Nephron (organoid): ENCODE measurements around the gene SLMAP.

Experiments
- H3K27ac Mint-ChIP-seq, 3 experiments: 2 replicates each; pipeline ENCODE4 v1.8.0; 2020; ENCODE audit warnings: mixed read lengths in 3 of 3, mild to moderate bottlenecking in 2 of 3, moderate library complexity in 1 of 3
- H3K27me3 Mint-ChIP-seq: 2 replicates; pipeline ENCODE4 v1.8.0; 2021; ENCODE audit warnings: low read depth, mild to moderate bottlenecking, moderate library complexity, mixed read lengths
- H3K36me3 Mint-ChIP-seq: 2 replicates; pipeline ENCODE4 v1.8.0; 2020; ENCODE audit warnings: low read depth, mixed read lengths
- H3K4me1 Mint-ChIP-seq: 2 replicates; pipeline ENCODE4 v1.8.0; 2020; ENCODE audit warnings: mixed read lengths
- H3K4me3 Mint-ChIP-seq, 3 experiments: 2 replicates each; pipeline ENCODE4 v1.8.0; 2020; ENCODE audit warnings: mild to moderate bottlenecking in 3 of 3, mixed read lengths in 3 of 3, moderate library complexity in 2 of 3
- H3K9me3 Mint-ChIP-seq: 2 replicates; pipeline ENCODE4 v1.8.0; 2020; ENCODE audit warnings: mixed read lengths
- CTCF ChIP-seq, 3 experiments: fragments of 200-600 bp; sonication (generic); IDR thresholded peaks; one replicate each; pipeline ENCODE4 v1.5.0; 2021; ENCODE audit warnings: antibody characterized with exemption in 3 of 3; ENCODE audit not compliant: unreplicated experiment in 3 of 3

SLMAP gene

GRCh38 chr3:57917601-57918000 lies 161.5 kb downstream of the SLMAP start:
- Mint-ChIP-seq H3K27me3 (no peaks in the 10 kb centered on the region), H3K9me3 (no peaks in the 10 kb centered on the region), H3K36me3 (peaks cover 50% of the 10 kb centered on the region), H3K4me1 (peaks cover 28% of the 10 kb centered on the region), H3K27ac (peak overlapping the region; percentile 70 to 91 (median 73)), H3K4me3 (peak overlapping the region in 1 of 3 experiments; percentile 32)
- no peak for TF ChIP-seq CTCF (IDR thresholded peaks at IDR 0.05; ENCODE audit: unreplicated experiment in 3 of 3)

- Mint-ChIP-seq H3K4me1 (peaks cover 28% of the 10 kb centered on the region), H3K9me3 (no peaks in the 10 kb centered on the region), H3K27me3 (no peaks in the 10 kb centered on the region), H3K27ac (peak overlapping the region; percentile 70 to 91 (median 73)), H3K4me3 (peak overlapping the region in 1 of 3 experiments; percentile 3), H3K36me3 (peaks cover 56% of the 10 kb centered on the region)
- TF ChIP-seq CTCF (IDR thresholded peaks at IDR 0.05; ENCODE audit: unreplicated experiment in 3 of 3), result no peak
Observed at GRCh38 chr3:57918123-57918837, 162.2 kb downstream of the SLMAP start.

GRCh38 chr3:57919987-57920386 lies 163.9 kb downstream of the SLMAP start:
- Mint-ChIP-seq H3K27me3 (no peaks in the 10 kb centered on the region), H3K4me3 (no peak overlapping the region), H3K36me3 (peaks cover 64% of the 10 kb centered on the region), H3K27ac (peak overlapping the region; percentile 83 to 93 (median 85)), H3K4me1 (peaks cover 28% of the 10 kb centered on the region), H3K9me3 (no peaks in the 10 kb centered on the region)
- TF ChIP-seq CTCF (IDR thresholded peaks at IDR 0.05; ENCODE audit: unreplicated experiment in 3 of 3), result no peak

GRCh38 chr3:57923101-57923500 lies 167.0 kb downstream of the SLMAP start:
- H3K9me3 Mint-ChIP-seq, result no peaks in the 10 kb centered on the region
- H3K36me3 Mint-ChIP-seq, result peaks cover 49% of the 10 kb centered on the region
- no peaks in the 10 kb centered on the region for H3K27me3 Mint-ChIP-seq
- H3K4me1 Mint-ChIP-seq, result peaks cover 16% of the 10 kb centered on the region
- no peak for TF ChIP-seq CTCF (IDR thresholded peaks at IDR 0.05; ENCODE audit: unreplicated experiment in 3 of 3)
- no peak overlapping the region for H3K4me3 Mint-ChIP-seq
- no peak overlapping the region for H3K27ac Mint-ChIP-seq

- no peak for TF ChIP-seq CTCF (IDR thresholded peaks at IDR 0.05; ENCODE audit: unreplicated experiment in 3 of 3)
- Mint-ChIP-seq H3K36me3 (peaks cover 51% of the 10 kb centered on the region), H3K27me3 (no peaks in the 10 kb centered on the region), H3K4me1 (peaks cover 10% of the 10 kb centered on the region), H3K9me3 (no peaks in the 10 kb centered on the region), H3K27ac (no peak overlapping the region), H3K4me3 (no peak overlapping the region)
Observed at GRCh38 chr3:57923752-57924151, 167.6 kb downstream of the SLMAP start.

GRCh38 chr3:57927166-57927565 lies 171.1 kb downstream of the SLMAP start:
- TF ChIP-seq CTCF (IDR thresholded peaks at IDR 0.05; ENCODE audit: unreplicated experiment in 3 of 3), result no peak
- no peaks in the 10 kb centered on the region for H3K4me1 Mint-ChIP-seq
- peaks cover 45% of the 10 kb centered on the region for H3K36me3 Mint-ChIP-seq
- no peak overlapping the region for H3K4me3 Mint-ChIP-seq
- H3K9me3 Mint-ChIP-seq, result no peaks in the 10 kb centered on the region
- no peak overlapping the region for H3K27ac Mint-ChIP-seq
- no peaks in the 10 kb centered on the region for H3K27me3 Mint-ChIP-seq
